Kidney epithelial cell (primary cell): ENCODE measurements around the gene PTPN3. TPM values are rescaled to one million over a fixed set of nuclear protein-coding genes. Genes with fewer than 3 reads are reported as not detected.

ENCODE experiments used
- DNase-seq: peaks from one replicate; pipeline ENCODE4 v3.0.0-alpha.2; 2010; ENCODE audit warnings: low read depth
- H3K27me3 ChIP-seq: 2 replicates; pipeline ENCODE4 v1.6.0; 2011; ENCODE audit warnings: low read length; ENCODE audit not compliant: control insufficient read depth, insufficient read depth
- H3K36me3 ChIP-seq: 2 replicates; pipeline ENCODE4 v1.5.1; 2011; ENCODE audit warnings: low read length; ENCODE audit not compliant: control insufficient read depth, insufficient read depth
- H3K4me3 ChIP-seq: 2 replicates; pipeline ENCODE4 v1.5.1; 2011; ENCODE audit warnings: low read depth, mild to moderate bottlenecking, control low read depth, low read length
- CTCF ChIP-seq: IDR thresholded peaks from 2 replicates; pipeline ENCODE4 v1.5.1; 2011; ENCODE audit warnings: mild to moderate bottlenecking, moderate library complexity, low read length, control low read depth, inconsistent platforms; ENCODE audit not compliant: insufficient read depth, poor library complexity, severe bottlenecking
- total RNA-seq: library from RNA; depleted of rRNA; stranded (reverse); fragments of >200 nt; gene quantifications from 2 replicates; pipeline ENCODE4 v1.2.3, GENCODE V29; 2015

Gene PTPN3
- total RNA-seq, 1 donor from 2014 or later, result 33.6 TPM

DNA sequence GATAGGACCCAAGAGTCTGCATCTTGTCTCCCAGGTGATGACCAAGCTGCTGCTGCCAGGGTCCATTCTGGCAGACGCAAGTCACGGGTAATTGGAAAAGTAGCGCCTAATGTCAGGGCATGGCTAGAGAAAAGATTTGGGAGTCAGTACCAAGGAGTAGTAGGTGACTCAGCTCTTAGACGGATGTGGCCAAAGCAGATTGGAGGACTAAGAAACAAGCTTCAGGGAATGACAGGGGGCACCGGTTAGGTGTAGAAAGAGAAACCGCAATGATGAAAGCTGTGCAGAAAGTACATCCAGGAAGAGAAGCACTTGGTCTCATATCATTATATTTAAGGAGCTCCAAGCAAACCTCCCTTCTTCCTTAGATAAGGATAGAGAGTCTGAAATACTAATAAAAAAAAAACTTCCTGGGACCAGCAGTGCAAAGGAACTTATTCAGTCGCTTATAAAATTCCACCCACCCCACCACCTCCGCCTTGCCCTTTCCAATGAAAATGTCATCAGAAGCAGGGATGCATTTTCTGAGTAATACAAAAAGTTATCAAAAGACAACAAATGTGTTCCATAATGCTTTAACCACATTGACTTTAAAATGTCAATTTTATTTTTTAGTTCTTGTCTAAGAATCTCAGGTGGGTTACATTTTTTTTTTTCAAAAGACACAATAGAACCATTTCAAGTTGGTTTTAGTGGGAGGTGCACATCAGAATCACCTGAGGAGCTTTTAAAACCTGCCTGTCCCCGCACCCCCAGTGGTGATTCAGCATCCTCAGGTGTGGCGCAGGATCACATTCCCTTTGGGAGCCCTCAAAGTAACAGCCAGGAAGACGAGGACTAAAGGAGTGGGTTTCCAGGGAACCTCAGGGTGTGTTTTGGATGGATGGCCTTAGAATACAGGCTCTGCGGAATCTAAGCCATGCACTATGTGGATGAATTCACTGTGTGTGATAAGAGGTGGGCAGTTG lies 31.2 kb downstream of the PTPN3 start:
- no peak for TF ChIP-seq CTCF
- Histone ChIP-seq H3K27me3 (no peaks in the 10 kb centered on the region), H3K4me3 (no peak overlapping the region), H3K36me3 (no peaks in the 10 kb centered on the region)
- DNase-seq, result no peak

GRCh38 chr9:109463924-109464625 lies 34.0 kb downstream of the PTPN3 start:
- Histone ChIP-seq H3K36me3 (no peaks in the 10 kb centered on the region), H3K4me3 (no peak overlapping the region), H3K27me3 (no peaks in the 10 kb centered on the region)
- TF ChIP-seq CTCF, result no peak
- DNase-seq, result no peak

- DNase-seq, result no peak
- TF ChIP-seq CTCF, result no peak
- Histone ChIP-seq H3K36me3 (peaks cover 2% of the 10 kb centered on the region), H3K27me3 (no peaks in the 10 kb centered on the region), H3K4me3 (no peak overlapping the region)
Observed at GRCh38 chr9:109460576-109460975, 37.5 kb downstream of the PTPN3 start.

DNA sequence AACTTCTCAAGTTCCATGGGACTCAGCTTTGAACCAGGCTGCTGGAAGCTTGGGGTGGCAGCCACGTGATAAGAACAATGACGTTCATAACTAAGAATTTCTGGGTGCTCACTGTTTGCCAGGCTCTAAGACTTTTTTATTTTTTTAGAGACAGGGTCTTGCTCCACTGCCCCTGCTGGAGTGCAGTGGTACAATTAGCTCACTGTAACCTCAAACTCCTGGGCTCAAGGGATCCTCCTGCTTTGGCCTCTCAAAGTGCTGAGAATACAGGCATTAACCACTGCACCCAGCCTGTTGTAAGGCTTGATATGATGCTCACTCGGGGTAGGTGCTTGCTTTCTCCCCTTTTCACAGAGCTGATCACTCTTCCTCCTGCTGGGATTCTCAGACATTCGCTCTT lies 38.7 kb downstream of the PTPN3 start:
- H3K36me3 ChIP-seq, result peaks cover 4% of the 10 kb centered on the region
- no peak for DNase-seq
- H3K4me3 ChIP-seq, result no peak overlapping the region
- TF ChIP-seq CTCF, result no peak
- no peaks in the 10 kb centered on the region for H3K27me3 ChIP-seq

DNA sequence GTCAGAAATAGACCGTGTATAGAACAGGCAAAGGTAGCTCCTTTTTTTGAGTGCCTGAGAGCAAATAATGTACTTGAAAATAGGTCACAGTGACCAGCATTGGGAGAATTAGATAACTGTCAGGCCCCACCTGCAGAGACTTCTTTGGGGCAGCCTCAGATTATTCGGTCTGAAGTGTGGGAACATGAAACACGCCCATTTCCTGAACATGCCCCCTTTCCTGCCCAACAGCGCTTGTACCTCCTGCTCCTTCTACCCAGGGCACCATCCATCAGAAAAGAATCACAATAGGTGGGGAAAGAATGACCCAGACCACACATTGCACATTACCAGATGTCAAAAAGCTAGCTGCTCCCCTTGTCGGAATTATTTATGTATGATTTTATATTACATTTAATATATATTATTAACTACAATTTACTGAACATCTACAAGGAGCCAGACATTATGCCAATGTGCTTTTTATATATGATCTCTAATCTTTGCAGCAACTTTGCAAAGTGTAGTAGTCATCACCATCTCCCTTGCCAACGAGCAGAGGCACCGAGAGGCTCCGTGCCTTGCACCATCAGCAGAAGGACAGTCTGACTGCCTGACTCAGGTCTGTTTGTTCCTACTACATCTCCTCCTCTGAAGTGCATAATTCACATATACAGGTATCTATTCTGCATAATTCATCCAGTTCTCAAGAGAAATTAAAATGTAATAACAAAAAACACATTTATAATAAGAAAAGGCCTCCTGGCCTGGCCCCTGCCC lies 39.5 kb downstream of the PTPN3 start:
- no peak for DNase-seq
- H3K27me3 ChIP-seq, result no peaks in the 10 kb centered on the region
- peaks cover 4% of the 10 kb centered on the region for H3K36me3 ChIP-seq
- no peak overlapping the region for H3K4me3 ChIP-seq
- no peak for TF ChIP-seq CTCF
